SK-N-SH (cell line): ENCODE results near the gene ACAT2. TPM values are rescaled to one million over a fixed set of nuclear protein-coding genes. Genes with fewer than 3 reads are reported as not detected.
"Not testable (repeated sequence)": the region's sequence is repeated elsewhere in the genome, so short reads cannot be mapped to it uniquely, and the experiment has no call there.

ENCODE experiments used
- CTCF ChIA-PET: fragments of 300-600, 350-600 bp; formaldehyde crosslinking; extraction: SDS; loops from one replicate; lab custom pipeline; 2021; lab: Yijun Ruan, JAX
- POLR2A ChIA-PET: fragments of 350-600 bp; sonication (Branson Sonifier 250); formaldehyde crosslinking; extraction: SDS; loops from one replicate; lab custom pipeline; 2020; ENCODE audit warnings: antibody characterized with exemption, inconsistent platforms; lab: Yijun Ruan, JAX
- DNase-seq: peaks from one replicate; pipeline ENCODE4 v3.0.0; 2012
- H2AFZ ChIP-seq: fragments of 200-600 bp; sonication (generic); 2 replicates; pipeline ENCODE4 v1.8.1; 2016; ENCODE audit warnings: antibody characterized with exemption, mild to moderate bottlenecking, low read depth
- H3F3A ChIP-seq: fragments of 200-600 bp; sonication (generic); replicated peaks from 2 replicates; pipeline ENCODE3; 2016; ENCODE audit warnings: antibody characterized with exemption, mild to moderate bottlenecking; ENCODE audit not compliant: insufficient read depth
- H3K27ac ChIP-seq, 2 experiments: fragments of 200-500 bp in 1 of 2; fragments of 200-600 bp in 1 of 2; sonication (Bioruptor generic) in 1 of 2; sonication (generic), shearing (Covaris generic) in 1 of 2; 2 replicates each; pipeline versions ENCODE4 v1.5.1 to v1.6.1; 2014 to 2016; ENCODE audit warnings: low read depth in 2 of 2, inconsistent platforms in 1 of 2, low read length in 1 of 2, mild to moderate bottlenecking in 1 of 2, mixed read lengths in 1 of 2
- H3K27me3 ChIP-seq: fragments of 200-600 bp; sonication (generic), shearing (Covaris generic); 2 replicates; pipeline ENCODE4 v1.6.1; 2016; ENCODE audit warnings: mixed run types; ENCODE audit not compliant: insufficient read depth
- H3K36me3 ChIP-seq, 2 experiments: fragments of 200-500 bp in 1 of 2; fragments of 200-600 bp in 1 of 2; sonication (Bioruptor generic) in 1 of 2; sonication (generic) in 1 of 2; replicated peaks in 1 of 2; 2 replicates each; pipeline versions ENCODE3 to v1.5.1; 2014 to 2016; ENCODE audit warnings: low read length in 1 of 2, mild to moderate bottlenecking in 1 of 2; ENCODE audit not compliant: insufficient read depth in 2 of 2, control insufficient read depth in 1 of 2
- H3K4me1 ChIP-seq, 2 experiments: fragments of 200-500 bp in 1 of 2; fragments of 200-600 bp in 1 of 2; sonication (Bioruptor generic) in 1 of 2; sonication (generic), shearing (Covaris generic) in 1 of 2; 2 replicates each; pipeline versions ENCODE4 v1.5.1 to v1.6.1; 2014 to 2016; ENCODE audit warnings: low read depth in 1 of 2, low read length in 1 of 2, mixed run types in 1 of 2; ENCODE audit not compliant: insufficient read depth in 2 of 2, control insufficient read depth in 1 of 2
- H3K4me2 ChIP-seq: fragments of 200-600 bp; sonication (generic), shearing (Covaris generic); 2 replicates; pipeline ENCODE4 v1.6.1; 2017; ENCODE audit warnings: mixed run types
- H3K4me3 ChIP-seq, 2 experiments: fragments of 200-500 bp in 1 of 2; fragments of 200-600 bp in 1 of 2; sonication (Bioruptor generic) in 1 of 2; sonication (generic), shearing (Covaris generic) in 1 of 2; 2 replicates each; pipeline versions ENCODE4 v1.5.1 to v1.8.1; 2014 to 2016; ENCODE audit warnings: low read depth in 2 of 2, inconsistent platforms in 1 of 2, low read length in 1 of 2, mild to moderate bottlenecking in 1 of 2, mixed read lengths in 1 of 2, moderate library complexity in 1 of 2
- H3K79me2 ChIP-seq: fragments of 200-600 bp; sonication (generic); 2 replicates; pipeline ENCODE4 v1.8.1; 2017; ENCODE audit warnings: mild to moderate bottlenecking; ENCODE audit not compliant: insufficient read depth
- H3K9ac ChIP-seq: fragments of 200-600 bp; sonication (generic); 2 replicates; pipeline ENCODE4 v1.6.1; 2017; ENCODE audit warnings: mixed run types
- H3K9me2 ChIP-seq: fragments of 200-600 bp; sonication (generic); 2 replicates; pipeline ENCODE4 v1.6.1; 2017; ENCODE audit warnings: mixed run types
- H3K9me3 ChIP-seq: fragments of 200-600 bp; sonication (generic); 2 replicates; pipeline ENCODE4 v1.6.1; 2017; ENCODE audit warnings: mixed run types, mild to moderate bottlenecking, moderate library complexity
- H4K20me1 ChIP-seq: fragments of 200-600 bp; sonication (generic); 2 replicates; pipeline ENCODE4 v1.6.1; 2017; ENCODE audit warnings: mild to moderate bottlenecking, mixed run types; ENCODE audit not compliant: insufficient read depth
- GATA2 ChIP-seq: sonication (generic); formaldehyde crosslinking; IDR thresholded peaks from 2 replicates; pipeline ENCODE4 v1.5.0; 2020; ENCODE audit warnings: mild to moderate bottlenecking, missing genetic modification reagents
- NRF1 ChIP-seq: IDR thresholded peaks from 2 replicates; pipeline ENCODE4 v1.6.1; 2012; ENCODE audit warnings: low read depth, mild to moderate bottlenecking, low read length
- POLR2AphosphoS5 ChIP-seq: IDR thresholded peaks from 2 replicates; pipeline ENCODE4 v1.6.1; 2012; ENCODE audit warnings: low read depth, low read length
- RCOR1 ChIP-seq: fragments of 150-350 bp; IDR thresholded peaks from 2 replicates; pipeline ENCODE4 v1.6.1; 2017; ENCODE audit warnings: antibody characterized with exemption, low read length
- REST ChIP-seq: IDR thresholded peaks from 2 replicates; pipeline ENCODE4 v1.6.1; 2012; ENCODE audit warnings: mild to moderate bottlenecking, low read depth, low read length, moderate library complexity
- RFX5 ChIP-seq: IDR thresholded peaks from 2 replicates; pipeline ENCODE4 v1.6.1; 2012; ENCODE audit warnings: mild to moderate bottlenecking, improper control_type of control experiment, low read length
- SIN3A ChIP-seq: IDR thresholded peaks from 2 replicates; pipeline ENCODE4 v1.6.1; 2012; ENCODE audit warnings: low read depth, mild to moderate bottlenecking, low read length, moderate library complexity, borderline replicate concordance
- USF2 ChIP-seq: fragments of 150-350 bp; IDR thresholded peaks from 2 replicates; pipeline ENCODE4 v1.6.1; 2017; ENCODE audit warnings: antibody characterized with exemption, low read length, low read depth, borderline replicate concordance
- YY1 ChIP-seq: IDR thresholded peaks from 2 replicates; pipeline ENCODE4 v1.4.0; 2012; ENCODE audit warnings: low read depth, mild to moderate bottlenecking
- WGBS: methylation state at CpG from one replicate; pipeline ENCODE4 v1.1.6; 2017; ENCODE audit warnings: low lambda C conversion rate; 5-methylcytosine and 5-hydroxymethylcytosine counted together
- polyA plus RNA-seq, 3 experiments: library from polyadenylated mRNA; depleted of rRNA; stranded (reverse); fragments of >200 nt; gene quantifications; 2 replicates each; pipeline ENCODE4 v1.2.3, GENCODE V29; 2012
- TF ChIP-seq, protein P1 (sequence below): IDR thresholded peaks from 2 replicates; pipeline ENCODE4 v1.4.0; 2012; ENCODE audit warnings: low read depth, borderline replicate concordance

ACAT2 gene
- polyA plus RNA-seq, 1 of the 3 experiments (the other 2 are of a cell fraction), result 13.1 TPM

DNA sequence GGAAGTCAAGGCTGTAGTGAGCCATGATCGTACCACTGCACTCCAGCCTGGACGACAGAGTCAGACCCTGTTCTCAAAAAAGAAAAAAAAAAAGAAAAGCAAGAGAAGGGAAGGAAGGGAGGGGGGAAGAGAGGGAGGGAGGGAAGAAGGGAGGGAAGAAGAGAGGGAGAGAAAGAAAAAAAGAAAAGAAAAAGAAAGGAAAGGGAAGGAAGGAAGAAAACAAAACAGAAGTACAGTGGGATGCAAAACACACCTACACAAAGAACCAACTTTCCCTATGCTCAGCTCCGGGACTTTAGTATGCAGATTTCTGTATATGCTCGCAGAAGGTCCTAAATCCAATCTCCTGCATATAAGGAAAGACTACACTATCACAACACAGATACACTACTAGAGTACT, 37.1 kb upstream of the ACAT2 start:
- Histone ChIP-seq H3K79me2 (peaks cover 84% of the 10 kb centered on the region), H2AFZ (no peak overlapping the region)
- TF ChIP-seq, protein P1, sequence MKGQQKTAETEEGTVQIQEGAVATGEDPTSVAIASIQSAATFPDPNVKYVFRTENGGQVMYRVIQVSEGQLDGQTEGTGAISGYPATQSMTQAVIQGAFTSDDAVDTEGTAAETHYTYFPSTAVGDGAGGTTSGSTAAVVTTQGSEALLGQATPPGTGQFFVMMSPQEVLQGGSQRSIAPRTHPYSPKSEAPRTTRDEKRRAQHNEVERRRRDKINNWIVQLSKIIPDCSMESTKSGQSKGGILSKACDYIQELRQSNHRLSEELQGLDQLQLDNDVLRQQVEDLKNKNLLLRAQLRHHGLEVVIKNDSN, result no peak
- TF ChIP-seq RFX5, result no peak
- no peak for TF ChIP-seq RCOR1
- TF ChIP-seq USF2, result no peak
- no peak for TF ChIP-seq POLR2AphosphoS5
- TF ChIP-seq GATA2 (CRISPR knock-in tag), result no peak
- no peak for TF ChIP-seq REST
- no peak for TF ChIP-seq YY1
- no peak for TF ChIP-seq SIN3A
- no peak for TF ChIP-seq NRF1
- TF ChIP-seq, all 33 proteins: peak for 0
- DNase-seq, result no peak
- no peaks in the 10 kb centered on the region for H3K9me2 ChIP-seq
- CTCF ChIA-PET, result no interaction called here
- H3K4me2 ChIP-seq, result no peak overlapping the region
- H3K36me3 ChIP-seq, result peaks cover 0 to 8% of the 10 kb centered on the region in 2 experiments
- H3K9me3 ChIP-seq, result no peaks in the 10 kb centered on the region
- H3K27ac ChIP-seq, result no peak overlapping the region
- no peak overlapping the region for H3K9ac ChIP-seq
- peaks cover 19% of the 10 kb centered on the region for H4K20me1 ChIP-seq
- H3K4me3 ChIP-seq, result no peak overlapping the region
- H3F3A ChIP-seq, result no peaks in the 10 kb centered on the region
- POLR2A ChIA-PET, result no interaction called here
- no peaks in the 10 kb centered on the region for H3K27me3 ChIP-seq
- peaks cover 0 to 7% of the 10 kb centered on the region in 2 experiments; a peak in 2 of 4 replicates for H3K4me1 ChIP-seq
- 98% methylated on average over 4 of the region's 4 CpGs for WGBS

DNA sequence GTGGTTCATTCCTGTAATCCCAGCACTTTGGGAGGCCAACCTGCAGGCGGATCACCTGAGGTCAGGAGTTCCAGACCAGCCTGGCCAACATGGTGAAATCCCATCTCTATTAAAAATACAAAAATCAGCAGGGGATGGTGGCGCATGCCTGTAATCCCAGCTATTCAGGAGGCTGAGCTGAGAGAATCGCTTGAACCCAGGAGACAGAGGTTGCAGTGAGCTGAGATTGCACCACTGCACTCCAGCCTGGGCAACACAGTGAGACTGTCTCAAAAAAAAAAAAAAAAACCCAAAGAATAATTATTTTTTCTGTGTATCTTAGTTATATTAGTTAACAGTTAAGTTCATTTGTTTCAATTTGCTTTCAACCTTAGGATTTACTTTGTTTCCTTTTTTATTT, 36.6 kb upstream of the ACAT2 start:
- H3K9ac ChIP-seq, H2AFZ ChIP-seq, H3K9me2 ChIP-seq, H3K36me3 ChIP-seq, H3F3A ChIP-seq, POLR2A ChIA-PET, H3K27ac ChIP-seq, DNase-seq, H3K27me3 ChIP-seq, H3K4me3 ChIP-seq, H3K9me3 ChIP-seq, CTCF ChIA-PET, H3K4me1 ChIP-seq, H3K4me2 ChIP-seq: not testable (repeated sequence)
- peaks cover 87% of the 10 kb centered on the region for H3K79me2 ChIP-seq
- WGBS, result 100% methylated on average over 3 of the region's 3 CpGs
- peaks cover 23% of the 10 kb centered on the region for H4K20me1 ChIP-seq
